Kidney (tissue), 14 donors: Measurements from ENCODE around the gene PLGRKT. TPM values are rescaled to one million over a fixed set of nuclear protein-coding genes. Genes with fewer than 3 reads are reported as not detected.
"Not testable (repeated sequence)": the region's sequence is repeated elsewhere in the genome, so short reads cannot be mapped to it uniquely, and the experiment has no call there.

Experiments
- DNase-seq, 5 donors: peaks; one replicate each; pipeline ENCODE4 v3.0.0-alpha.2; 2013 to 2020
- FAIRE-seq: peaks from 2 replicates; lab custom pipeline; 2012; peaks lifted over from hg19 to GRCh38; lab: Jason Lieb, UNC
- H3K27ac ChIP-seq, 2 donors: one replicate each; pipeline ENCODE4 v1.7.0; 2013; ENCODE audit warnings: low read depth in 2 of 2, low read length in 2 of 2, inconsistent platforms in 1 of 2
- H3K27me3 ChIP-seq: one replicate; pipeline ENCODE4 v1.7.1; 2013; ENCODE audit warnings: low read length, inconsistent platforms; ENCODE audit not compliant: control insufficient read depth, insufficient read depth
- H3K36me3 ChIP-seq, 3 donors: one replicate each; pipeline versions ENCODE4 v1.7.0 to v1.7.1; 2013; ENCODE audit warnings: low read length in 3 of 3, control low read depth in 1 of 3, inconsistent platforms in 1 of 3; ENCODE audit not compliant: insufficient read depth in 3 of 3, control insufficient read depth in 2 of 3
- H3K4me1 ChIP-seq, 3 donors: one replicate each; pipeline versions ENCODE4 v1.7.0 to v1.7.1; 2013; ENCODE audit warnings: low read length in 3 of 3, inconsistent platforms in 1 of 3, low read depth in 1 of 3; ENCODE audit not compliant: control insufficient read depth in 2 of 3, insufficient read depth in 2 of 3
- H3K4me3 ChIP-seq, 3 donors: one replicate each; pipeline versions ENCODE4 v1.7.0 to v1.8.1; 2013; ENCODE audit warnings: low read length in 3 of 3, control low read depth in 1 of 3, inconsistent platforms in 1 of 3
- H3K9ac ChIP-seq, 3 donors: one replicate each; pipeline versions ENCODE4 v1.7.0 to v1.7.1; 2013; ENCODE audit warnings: low read length in 3 of 3, control low read depth in 1 of 3, inconsistent platforms in 1 of 3
- H3K9me3 ChIP-seq, 3 donors: one replicate each; pipeline versions ENCODE4 v1.7.0 to v1.7.1; 2013; ENCODE audit warnings: low read length in 3 of 3, control low read depth in 1 of 3, inconsistent platforms in 1 of 3; ENCODE audit not compliant: control insufficient read depth in 2 of 3, insufficient read depth in 1 of 3
- intact Hi-C: fragments of 100-400 bp; cut with DNase I; formaldehyde crosslinking; loops from one replicate; pipeline ENCODE4 v1.11.1; 2022
- polyA plus RNA-seq: library from polyadenylated mRNA; stranded (reverse); fragments of 350-450 nt; fragmentation: Illumina TruSeq; extraction: RNeasy Lipid Tissue Mini Kit (QIAGEN cat#74804); gene quantifications from one replicate; pipeline ENCODE4 v1.2.3, GENCODE V29; 2014; ENCODE audit warnings: low read depth, low replicate concordance; ENCODE audit not compliant: insufficient read depth
- total RNA-seq: library from RNA; stranded (reverse); fragmentation: NEBNext Ultra II Directional; extraction: Animal tissue kit (Norgen Biotek cat#: 25700); gene quantifications from one replicate; pipeline ENCODE4 v1.2.1, GENCODE V29; 2021
- TF ChIP-seq, protein P1 (sequence below): IDR thresholded peaks from 3 replicates; pipeline ENCODE4 v1.5.1; 2012; ENCODE audit warnings: mild to moderate bottlenecking, moderate library complexity, borderline replicate concordance; ENCODE audit not compliant: insufficient read depth; ENCODE audit errors: extremely low read depth
- donor health status: control.
- donor health status: control.
- donor health status: control.
- donor health status: control.
- donor health status: control.
- donor health status: DM: yes; HTN: yes; CAD: no.
- donor health status: Normal renal cell carcinoma (clear cell type).

Gene PLGRKT
- total and polyA plus RNA-seq, 2 donors from 2014 or later = 35.2 to 50.9 TPM

- Histone ChIP-seq H3K36me3 (no peaks in the 10 kb centered on the region), H3K9ac (no peak overlapping the region), H3K27me3 (no peaks in the 10 kb centered on the region), H3K9me3 (peaks cover 0 to 6% (median 0%) of the 10 kb centered on the region in 3 donors), H3K27ac (no peak overlapping the region), H3K4me3 (no peak overlapping the region), H3K4me1 (no peaks in the 10 kb centered on the region)
- TF ChIP-seq, protein P1, sequence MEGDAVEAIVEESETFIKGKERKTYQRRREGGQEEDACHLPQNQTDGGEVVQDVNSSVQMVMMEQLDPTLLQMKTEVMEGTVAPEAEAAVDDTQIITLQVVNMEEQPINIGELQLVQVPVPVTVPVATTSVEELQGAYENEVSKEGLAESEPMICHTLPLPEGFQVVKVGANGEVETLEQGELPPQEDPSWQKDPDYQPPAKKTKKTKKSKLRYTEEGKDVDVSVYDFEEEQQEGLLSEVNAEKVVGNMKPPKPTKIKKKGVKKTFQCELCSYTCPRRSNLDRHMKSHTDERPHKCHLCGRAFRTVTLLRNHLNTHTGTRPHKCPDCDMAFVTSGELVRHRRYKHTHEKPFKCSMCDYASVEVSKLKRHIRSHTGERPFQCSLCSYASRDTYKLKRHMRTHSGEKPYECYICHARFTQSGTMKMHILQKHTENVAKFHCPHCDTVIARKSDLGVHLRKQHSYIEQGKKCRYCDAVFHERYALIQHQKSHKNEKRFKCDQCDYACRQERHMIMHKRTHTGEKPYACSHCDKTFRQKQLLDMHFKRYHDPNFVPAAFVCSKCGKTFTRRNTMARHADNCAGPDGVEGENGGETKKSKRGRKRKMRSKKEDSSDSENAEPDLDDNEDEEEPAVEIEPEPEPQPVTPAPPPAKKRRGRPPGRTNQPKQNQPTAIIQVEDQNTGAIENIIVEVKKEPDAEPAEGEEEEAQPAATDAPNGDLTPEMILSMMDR = no peak
- DNase-seq (no peak), FAIRE-seq (no peak)
- intact Hi-C loops = no loop called here
Measured at GRCh38 chr9:5354184-5354583, 83.5 kb downstream of the PLGRKT start.

GRCh38 chr9:5352637-5353248 lies 85.0 kb downstream of the PLGRKT start:
- Histone ChIP-seq H3K4me1 (no peaks in the 10 kb centered on the region), H3K36me3 (no peaks in the 10 kb centered on the region), H3K9ac (no peak overlapping the region), H3K9me3 (peaks cover 0 to 9% (median 0%) of the 10 kb centered on the region in 3 donors), H3K4me3 (no peak overlapping the region), H3K27me3 (no peaks in the 10 kb centered on the region), H3K27ac (no peak overlapping the region)
- intact Hi-C loops = no loop called here
- no peak for FAIRE-seq
- TF ChIP-seq, protein P1 = no peak
- DNase-seq = no peak

GRCh38 chr9:5338992-5339981 lies 98.4 kb downstream of the PLGRKT start, which contains the start of gene RLN1:
RLN1 (minus strand) TSS chr9:5339876; CDS start chr9:5339746, 130 bp downstream.
- H3K27ac ChIP-seq, intact Hi-C loops: not testable (repeated sequence)

DNA sequence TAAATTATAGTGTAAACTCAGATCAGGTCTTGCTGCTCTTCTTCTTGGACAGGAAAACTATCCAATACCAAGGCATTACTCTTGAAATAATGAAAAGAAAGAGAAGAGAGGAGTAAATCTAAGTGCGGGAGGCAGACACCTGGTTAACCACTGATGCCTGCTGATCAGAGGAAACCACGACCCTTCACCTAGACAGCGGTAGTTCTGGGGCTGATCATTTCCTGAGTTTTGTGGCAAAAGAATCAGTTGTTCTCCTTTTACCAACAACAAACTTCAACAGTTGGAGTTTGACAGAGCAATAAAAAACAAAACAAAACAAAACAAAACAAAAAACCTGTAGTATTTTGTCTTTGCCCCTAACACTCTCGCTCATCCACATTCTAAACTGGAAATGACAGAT lies 101.0 kb downstream of the PLGRKT start:
- no peaks in the 10 kb centered on the region for H3K4me1 ChIP-seq
- H3K4me3 ChIP-seq = no peak overlapping the region
- FAIRE-seq = no peak
- no peaks in the 10 kb centered on the region for H3K9me3 ChIP-seq
- no peak overlapping the region for H3K9ac ChIP-seq
- DNase-seq = no peak
- H3K27me3 ChIP-seq = no peaks in the 10 kb centered on the region
- TF ChIP-seq, protein P1 = no peak
- intact Hi-C loops = no loop called here
- no peak overlapping the region for H3K27ac ChIP-seq
- H3K36me3 ChIP-seq = no peaks in the 10 kb centered on the region

More at GRCh38 chr9:5338992-5339981, 98.4 kb downstream of the PLGRKT start, which contains the start of gene RLN1:
- DNase-seq (peak in 4 of 5 donors; percentile 3 to 49 (median 22)), FAIRE-seq (peak; percentile 99)
- not testable (repeated sequence) for H3K4me3 ChIP-seq, H3K4me1 ChIP-seq, H3K9ac ChIP-seq, H3K36me3 ChIP-seq, H3K9me3 ChIP-seq, H3K27me3 ChIP-seq

DNA sequence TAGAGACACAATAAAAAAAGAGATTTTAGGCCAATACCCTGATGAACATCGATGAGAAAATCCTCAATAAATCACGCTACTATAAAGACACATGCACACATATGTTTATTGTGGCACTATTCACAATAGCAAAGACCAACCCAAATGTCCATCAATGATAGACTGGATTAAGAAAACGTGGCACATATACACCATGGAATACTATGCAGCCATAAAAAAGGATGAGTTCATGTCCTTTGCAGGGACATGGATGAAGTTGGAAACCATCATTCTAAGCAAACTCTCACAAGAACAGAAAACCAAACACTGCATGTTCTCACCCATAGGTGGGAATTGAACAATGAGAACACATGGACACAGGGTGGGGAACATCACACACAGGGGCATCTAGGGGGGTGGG lies 106.4 kb downstream of the PLGRKT start:
- H3K27ac ChIP-seq, H3K4me3 ChIP-seq, H3K9me3 ChIP-seq, H3K9ac ChIP-seq, DNase-seq, intact Hi-C loops, H3K36me3 ChIP-seq, FAIRE-seq, H3K27me3 ChIP-seq, H3K4me1 ChIP-seq: not testable (repeated sequence)
